Peyer's patch (tissue), 4 donors: Measurements from ENCODE around the gene SLC1A2. TPM values are rescaled to one million over a fixed set of nuclear protein-coding genes. Genes with fewer than 3 reads are reported as not detected.

Experiments
- DNase-seq, 3 donors: peaks; one replicate each; pipeline ENCODE4 v3.0.0-alpha.2; 2017 to 2019
- H3K27ac ChIP-seq, 4 donors: fragments of 200-600 bp; sonication (generic); one replicate each; pipeline ENCODE4 v1.5.1; 2016 to 2019
- H3K27me3 ChIP-seq, 2 donors: fragments of 200-600 bp; sonication (generic); one replicate each; pipeline ENCODE4 v1.5.1; 2019
- H3K36me3 ChIP-seq, 3 donors: fragments of 200-600 bp; sonication (generic); one replicate each; pipeline ENCODE4 v1.5.1; 2016 to 2019
- H3K4me1 ChIP-seq, 4 donors: fragments of 200-600 bp; sonication (generic); one replicate each; pipeline ENCODE4 v1.5.1; 2016 to 2019
- H3K4me3 ChIP-seq, 4 donors: fragments of 200-600 bp; sonication (generic); 1 replicate in 3 of 4; 2 replicates in 1 of 4; pipeline ENCODE4 v1.5.1; 2016 to 2019; ENCODE audit warnings: mild to moderate bottlenecking in 1 of 4
- H3K9me3 ChIP-seq, 4 donors: fragments of 200-600 bp; sonication (generic); one replicate each; pipeline ENCODE4 v1.5.1; 2016 to 2019; ENCODE audit warnings: mild to moderate bottlenecking in 1 of 4
- CTCF ChIP-seq, 6 experiments: fragments of 450-650 bp in 4 of 6; fragments of 200-600 bp in 2 of 6; sonication (generic) in 1 of 6; IDR thresholded peaks; one replicate each; pipeline ENCODE4 v1.5.1; 2017 to 2019; ENCODE audit warnings: antibody characterized with exemption in 6 of 6, mild to moderate bottlenecking in 3 of 6, moderate library complexity in 1 of 6
- POLR2A ChIP-seq, 2 donors: fragments of 450-650 bp; IDR thresholded peaks; one replicate each; pipeline ENCODE4 v1.5.1; 2017; ENCODE audit warnings: antibody characterized with exemption in 2 of 2, mild to moderate bottlenecking in 2 of 2, moderate library complexity in 2 of 2
- total RNA-seq, 4 donors: library from RNA; depleted of rRNA; stranded (reverse); fragments of >200 nt; gene quantifications; one replicate each; pipeline ENCODE4 v1.1.0, GENCODE V29; 2016

SLC1A2 gene
- total RNA-seq, 4 donors from 2014 or later = 0.38 to 1.1 TPM; not detected in 2

- H3K27ac ChIP-seq = no peak overlapping the region
Measured at GRCh38 chr11:35365961-35366360, 53.4 kb downstream of the SLC1A2 start.

GRCh38 chr11:35365395-35365794 is 54.0 kb downstream of the SLC1A2 start:
- Histone ChIP-seq H3K4me1 (peaks cover 0 to 7% (median 0%) of the 10 kb centered on the region in 4 donors), H3K27ac (no peak overlapping the region), H3K9me3 (no peaks in the 10 kb centered on the region), H3K36me3 (no peaks in the 10 kb centered on the region), H3K4me3 (no peak overlapping the region), H3K27me3 (no peaks in the 10 kb centered on the region)
- no peak for DNase-seq
- TF ChIP-seq POLR2A (IDR thresholded peaks at IDR 0.05) (no peak), CTCF (IDR thresholded peaks at IDR 0.05) (no peak)

More at GRCh38 chr11:35365961-35366360, 53.4 kb downstream of the SLC1A2 start:
- Histone ChIP-seq H3K36me3 (no peaks in the 10 kb centered on the region), H3K4me3 (no peak overlapping the region), H3K27me3 (no peaks in the 10 kb centered on the region), H3K9me3 (no peaks in the 10 kb centered on the region), H3K4me1 (peaks cover 0 to 7% (median 0%) of the 10 kb centered on the region in 4 donors)
- no peak for DNase-seq
- TF ChIP-seq POLR2A (IDR thresholded peaks at IDR 0.05) (no peak), CTCF (IDR thresholded peaks at IDR 0.05) (no peak)

GRCh38 chr11:35363854-35364780 is 55.2 kb downstream of the SLC1A2 start:
- Histone ChIP-seq H3K27me3 (no peaks in the 10 kb centered on the region), H3K4me1 (peaks cover 0 to 7% (median 0%) of the 10 kb centered on the region in 4 donors), H3K27ac (peak overlapping the region in 1 of 4 donors; percentile 59), H3K36me3 (no peaks in the 10 kb centered on the region), H3K4me3 (no peak overlapping the region), H3K9me3 (no peaks in the 10 kb centered on the region)
- DNase-seq = peak in 1 of 3 donors; percentile 54
- TF ChIP-seq POLR2A (IDR thresholded peaks at IDR 0.05) (no peak), CTCF (IDR thresholded peaks at IDR 0.05) (no peak)

GRCh38 chr11:35363246-35363801 is 56.0 kb downstream of the SLC1A2 start:
- H3K4me3 ChIP-seq = no peak overlapping the region

GRCh38 chr11:35362521-35362980 is 56.8 kb downstream of the SLC1A2 start:
- H3K4me3 ChIP-seq = no peak overlapping the region
- peaks cover 0 to 7% (median 0%) of the 10 kb centered on the region in 4 donors for H3K4me1 ChIP-seq
- H3K27me3 ChIP-seq = no peaks in the 10 kb centered on the region
- no peak overlapping the region for H3K27ac ChIP-seq
- no peak for TF ChIP-seq CTCF (IDR thresholded peaks at IDR 0.05)
- no peak for TF ChIP-seq POLR2A (IDR thresholded peaks at IDR 0.05)
- no peak for DNase-seq
- no peaks in the 10 kb centered on the region for H3K36me3 ChIP-seq
- no peaks in the 10 kb centered on the region for H3K9me3 ChIP-seq

More at GRCh38 chr11:35363246-35363801, 56.0 kb downstream of the SLC1A2 start:
- H3K4me1 ChIP-seq = peaks cover 0 to 7% (median 0%) of the 10 kb centered on the region in 4 donors
- peak overlapping the region in 2 of 4 donors; percentile 32 to 59 for H3K27ac ChIP-seq
- no peak for TF ChIP-seq CTCF (IDR thresholded peaks at IDR 0.05)
- TF ChIP-seq POLR2A (IDR thresholded peaks at IDR 0.05) = no peak
- DNase-seq = no peak
- no peaks in the 10 kb centered on the region for H3K36me3 ChIP-seq
- H3K9me3 ChIP-seq = no peaks in the 10 kb centered on the region
- no peaks in the 10 kb centered on the region for H3K27me3 ChIP-seq
